Upper lobe of left lung (tissue), 6 donors: ENCODE results near the gene DCTN2. TPM values are rescaled to one million over a fixed set of nuclear protein-coding genes. Genes with fewer than 3 reads are reported as not detected.
"Not testable (repeated sequence)": the region's sequence is repeated elsewhere in the genome, so short reads cannot be mapped to it uniquely, and the experiment has no call there.

Source experiments
- ATAC-seq, 2 donors: fragments of 200-7000 bp; cut with Tn5 transposase; one replicate each; pipeline ENCODE4 v1.9.1; 2022; ENCODE audit warnings: mild to moderate bottlenecking in 2 of 2, moderate library complexity in 2 of 2; ENCODE audit not compliant: low FRiP score in 2 of 2
- DNase-seq, 2 donors: peaks; one replicate each; pipeline ENCODE4 v3.0.0-alpha.2; 2019 to 2020
- H3K27ac ChIP-seq, 4 donors: fragments of 200-600 bp; sonication (generic); one replicate each; pipeline ENCODE4 v1.5.1; 2016 to 2019
- H3K27me3 ChIP-seq, 4 donors: fragments of 200-600 bp; sonication (generic); one replicate each; pipeline ENCODE4 v1.5.1; 2017 to 2019
- H3K36me3 ChIP-seq, 4 donors: fragments of 200-600 bp; sonication (generic); one replicate each; pipeline ENCODE4 v1.5.1; 2016 to 2019
- H3K4me1 ChIP-seq, 4 donors: fragments of 200-600 bp; sonication (generic); one replicate each; pipeline ENCODE4 v1.5.1; 2018 to 2019
- H3K4me3 ChIP-seq, 4 donors: fragments of 200-600 bp; sonication (generic); one replicate each; pipeline ENCODE4 v1.5.1; 2017 to 2019; ENCODE audit warnings: mild to moderate bottlenecking in 2 of 4, moderate library complexity in 1 of 4
- H3K9me3 ChIP-seq, 4 donors: fragments of 200-600 bp; sonication (generic); one replicate each; pipeline ENCODE4 v1.5.1; 2018 to 2019
- CTCF ChIP-seq, 6 experiments: fragments of 450-650 bp in 4 of 6; fragments of 200-600 bp in 2 of 6; sonication (generic) in 2 of 6; IDR thresholded peaks; one replicate each; pipeline ENCODE4 v1.5.1; 2016 to 2019; ENCODE audit warnings: antibody characterized with exemption in 6 of 6
- EP300 ChIP-seq, 4 donors: sonication (generic); formaldehyde crosslinking; IDR thresholded peaks; one replicate each; pipeline ENCODE4 v1.5.1; 2017; ENCODE audit warnings: antibody characterized with exemption in 4 of 4, control low read depth in 2 of 4
- POLR2A ChIP-seq, 4 donors: fragments of 450-650 bp; IDR thresholded peaks; one replicate each; pipeline ENCODE4 v1.5.1; 2016 to 2017; ENCODE audit warnings: antibody characterized with exemption in 4 of 4, mild to moderate bottlenecking in 2 of 4
- POLR2AphosphoS5 ChIP-seq, 2 donors: sonication (generic); formaldehyde crosslinking; IDR thresholded peaks; one replicate each; pipeline ENCODE4 v1.5.1; 2017; ENCODE audit warnings: antibody characterized with exemption in 2 of 2
- WGBS, 2 donors: methylation state at CpG; one replicate each; pipeline ENCODE4 v1.1.5; 2017 to 2018; 5-methylcytosine and 5-hydroxymethylcytosine counted together
- total RNA-seq, 6 donors: library from RNA; depleted of rRNA in 4 of 6; stranded (reverse); fragments of >200 nt in 4 of 6; gene quantifications; one replicate each; pipeline versions ENCODE4 v1.1.0 to v1.2.1, GENCODE V29; 2016 to 2021
- donor health status: DM: no; HTN: no; CAD: no; lungs with moderate emphysema.
- donor health status: DM: no; HTN: yes; CAD: no; lungs with severe emphysema.

DCTN2 gene
- total RNA-seq, 6 donors from 2014 or later, result 83.1 to 145 (median 110) TPM

- ATAC-seq (no peak), DNase-seq (no peak)
- no peaks in the 10 kb centered on the region for H3K9me3 ChIP-seq
- no peaks in the 10 kb centered on the region for H3K27me3 ChIP-seq
- TF ChIP-seq POLR2A (IDR thresholded peaks at IDR 0.05), result no peak
- TF ChIP-seq CTCF (IDR thresholded peaks at IDR 0.05), result no peak
- no peak for TF ChIP-seq POLR2AphosphoS5 (IDR thresholded peaks at IDR 0.05)
- no peak overlapping the region for H3K4me3 ChIP-seq
- H3K36me3 ChIP-seq, result no peaks in the 10 kb centered on the region
- no peak overlapping the region for H3K27ac ChIP-seq
- 53 to 58% methylated on average over 4 of the region's 4 CpGs for WGBS, 2 donors
- H3K4me1 ChIP-seq, result no peaks in the 10 kb centered on the region
Observed at GRCh38 chr12:57563358-57563757, 16.4 kb upstream of the DCTN2 start.

- not testable (repeated sequence) for H3K27ac ChIP-seq, H3K9me3 ChIP-seq, DNase-seq, ATAC-seq, H3K4me1 ChIP-seq, H3K4me3 ChIP-seq, H3K27me3 ChIP-seq, H3K36me3 ChIP-seq
- 60 to 68% methylated on average over 1 of the region's 1 CpG for WGBS, 2 donors
Observed at GRCh38 chr12:57561117-57561516, 14.1 kb upstream of the DCTN2 start.

- ATAC-seq, result no peak
- H3K4me1 ChIP-seq, result no peaks in the 10 kb centered on the region
Observed at GRCh38 chr12:57560516-57560915, 13.5 kb upstream of the DCTN2 start.

GRCh38 chr12:57558864-57559263 lies 11.9 kb upstream of the DCTN2 start:
- ATAC-seq, result no peak
- Histone ChIP-seq H3K36me3 (no peaks in the 10 kb centered on the region), H3K27me3 (no peaks in the 10 kb centered on the region), H3K4me1 (no peaks in the 10 kb centered on the region), H3K9me3 (no peaks in the 10 kb centered on the region), H3K27ac (no peak overlapping the region), H3K4me3 (no peak overlapping the region)
- DNase-seq, result no peak
- TF ChIP-seq POLR2A (IDR thresholded peaks at IDR 0.05) (no peak), CTCF (IDR thresholded peaks at IDR 0.05) (no peak), POLR2AphosphoS5 (IDR thresholded peaks at IDR 0.05) (no peak), EP300 (IDR thresholded peaks at IDR 0.05) (no peak)
- 84 to 85% methylated on average over 4 of the region's 4 CpGs for WGBS, 2 donors

More at GRCh38 chr12:57560516-57560915, 13.5 kb upstream of the DCTN2 start:
- no peaks in the 10 kb centered on the region for H3K9me3 ChIP-seq
- no peak overlapping the region for H3K4me3 ChIP-seq
- H3K27me3 ChIP-seq, result no peaks in the 10 kb centered on the region
- no peak overlapping the region for H3K27ac ChIP-seq
- no peaks in the 10 kb centered on the region for H3K36me3 ChIP-seq
- 93 to 96% methylated on average over 2 of the region's 2 CpGs for WGBS, 2 donors
- DNase-seq, result no peak
- TF ChIP-seq POLR2A (IDR thresholded peaks at IDR 0.05) (no peak), POLR2AphosphoS5 (IDR thresholded peaks at IDR 0.05) (no peak), CTCF (IDR thresholded peaks at IDR 0.05) (no peak), EP300 (IDR thresholded peaks at IDR 0.05) (no peak)

- H3K36me3 ChIP-seq, result no peaks in the 10 kb centered on the region
- DNase-seq (no peak), ATAC-seq (no peak)
- peaks cover 0 to 9% (median 4%) of the 10 kb centered on the region in 4 donors for H3K27me3 ChIP-seq
- H3K27ac ChIP-seq, result no peak overlapping the region
- no peaks in the 10 kb centered on the region for H3K9me3 ChIP-seq
- peaks cover 4 to 8% (median 5%) of the 10 kb centered on the region in 4 donors for H3K4me1 ChIP-seq
- WGBS, 2 donors, result 93 to 100% methylated on average over 1 of the region's 1 CpG
- no peak for TF ChIP-seq EP300 (IDR thresholded peaks at IDR 0.05)
- no peak for TF ChIP-seq POLR2A (IDR thresholded peaks at IDR 0.05)
- no peak for TF ChIP-seq POLR2AphosphoS5 (IDR thresholded peaks at IDR 0.05)
- no peak for TF ChIP-seq CTCF (IDR thresholded peaks at IDR 0.05)
- H3K4me3 ChIP-seq, result no peak overlapping the region
Observed at GRCh38 chr12:57554897-57555296, 7.9 kb upstream of the DCTN2 start.
